Neutrophil (primary cell): ENCODE measurements around the gene CCDC74B.
"Not testable (repeated sequence)": the region's sequence is repeated elsewhere in the genome, so short reads cannot be mapped to it uniquely, and the experiment has no call there.

Source experiments
- H3K27ac ChIP-seq: fragments of 200-600 bp; sonication (generic); 2 replicates; pipeline ENCODE4 v1.5.1; 2016; ENCODE audit warnings: mild to moderate bottlenecking, moderate library complexity
- H3K27me3 ChIP-seq: fragments of 200-600 bp; sonication (generic); 2 replicates; pipeline ENCODE4 v1.6.0; 2016; ENCODE audit warnings: mild to moderate bottlenecking
- H3K36me3 ChIP-seq: fragments of 200-600 bp; sonication (generic); 2 replicates; pipeline ENCODE4 v1.5.1; 2017
- H3K4me1 ChIP-seq, 2 experiments: fragments of 200-600 bp in 1 of 2; sonication (generic) in 1 of 2; 1 replicate in 1 of 2; 2 replicates in 1 of 2; pipeline versions ENCODE4 v1.5.1 to v1.6.1; 2013 to 2016; ENCODE audit warnings: low read depth in 1 of 2, low read length in 1 of 2, mild to moderate bottlenecking in 1 of 2, moderate library complexity in 1 of 2; ENCODE audit not compliant: control insufficient read depth in 1 of 2, insufficient read depth in 1 of 2
- H3K4me3 ChIP-seq, 2 experiments: fragments of 200-600 bp in 1 of 2; sonication (generic) in 1 of 2; 1 replicate in 1 of 2; 2 replicates in 1 of 2; pipeline ENCODE4 v1.5.1; 2013 to 2016; ENCODE audit warnings: low read depth in 1 of 2, low read length in 1 of 2, mild to moderate bottlenecking in 1 of 2, moderate library complexity in 1 of 2
- H3K9me3 ChIP-seq: fragments of 200-600 bp; sonication (generic); 2 replicates; pipeline ENCODE4 v1.5.1; 2016
- CTCF ChIP-seq: fragments of 200-600 bp; sonication (generic); IDR thresholded peaks from 2 replicates; pipeline ENCODE4 v1.5.1; 2016; ENCODE audit warnings: antibody characterized with exemption

The CCDC74B gene

GRCh38 chr2:130186391-130186790 is 41.5 kb upstream of the CCDC74B start:
- no peak overlapping the region for H3K4me3 ChIP-seq
- H3K27me3 ChIP-seq: no peaks in the 10 kb centered on the region
- no peak for TF ChIP-seq CTCF
- peaks cover 13% of the 10 kb centered on the region for H3K36me3 ChIP-seq
- H3K4me1 ChIP-seq: peaks cover 7 to 9% of the 10 kb centered on the region in 2 experiments
- no peak overlapping the region for H3K27ac ChIP-seq
- no peaks in the 10 kb centered on the region for H3K9me3 ChIP-seq

- Histone ChIP-seq H3K27me3 (no peaks in the 10 kb centered on the region), H3K27ac (no peak overlapping the region), H3K4me1 (peaks cover 12 to 13% of the 10 kb centered on the region in 2 experiments), H3K4me3 (no peak overlapping the region), H3K36me3 (peaks cover 8% of the 10 kb centered on the region), H3K9me3 (no peaks in the 10 kb centered on the region)
- TF ChIP-seq CTCF: no peak
These were observed 41.0 kb upstream of the CCDC74B start for GRCh38 chr2:130185896-130186295.

GRCh38 chr2:130185436-130185835 is 40.5 kb upstream of the CCDC74B start:
- Histone ChIP-seq H3K27me3 (no peaks in the 10 kb centered on the region), H3K9me3 (no peaks in the 10 kb centered on the region), H3K27ac (no peak overlapping the region), H3K4me1 (peaks cover 16 to 17% of the 10 kb centered on the region in 2 experiments), H3K36me3 (peaks cover 6% of the 10 kb centered on the region), H3K4me3 (no peak overlapping the region)
- no peak for TF ChIP-seq CTCF

GRCh38 chr2:130183512-130184373 is 38.8 kb upstream of the CCDC74B start:
- H3K27ac ChIP-seq: no peak overlapping the region
- H3K4me1 ChIP-seq: peaks cover 18 to 19% of the 10 kb centered on the region in 2 experiments
- no peak overlapping the region for H3K4me3 ChIP-seq
- H3K36me3 ChIP-seq: peaks cover 3% of the 10 kb centered on the region
- H3K27me3 ChIP-seq: no peaks in the 10 kb centered on the region
- TF ChIP-seq CTCF: no peak
- H3K9me3 ChIP-seq: no peaks in the 10 kb centered on the region

DNA sequence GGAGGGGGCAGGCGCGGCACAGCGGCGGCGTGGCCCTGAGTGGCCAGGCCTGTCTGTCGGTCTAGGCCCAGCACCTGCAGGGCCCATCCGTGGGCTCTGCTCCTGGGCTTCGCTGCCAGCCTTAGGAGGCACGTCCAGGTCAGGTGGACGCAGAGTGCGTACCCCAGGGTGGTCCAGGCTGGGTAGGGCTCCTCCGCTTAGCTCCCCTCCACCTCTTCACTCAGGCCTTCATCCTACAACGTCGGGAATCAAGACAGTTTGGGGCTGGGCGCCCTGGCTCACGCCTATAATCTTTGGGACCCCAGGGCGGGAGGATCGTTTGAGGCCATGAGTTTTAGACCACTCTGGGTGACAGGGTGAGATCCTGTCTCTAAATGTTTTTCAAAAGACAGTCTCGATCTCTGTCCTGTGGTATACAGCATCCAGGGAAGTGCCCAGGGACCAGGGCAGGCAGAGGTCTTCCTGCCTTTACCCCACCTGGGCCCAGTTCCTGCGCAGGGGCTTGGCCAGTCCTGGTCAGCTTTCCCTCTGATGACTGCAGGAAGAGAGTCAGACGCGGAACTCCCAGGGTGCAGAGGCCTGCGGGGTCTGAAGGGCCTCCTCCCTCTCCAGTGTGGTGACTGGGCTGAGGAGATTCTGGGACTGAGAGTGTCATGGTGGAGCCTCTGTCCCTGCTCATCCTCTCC is 38.1 kb upstream of the CCDC74B start:
- H3K9me3 ChIP-seq, H3K27me3 ChIP-seq, H3K27ac ChIP-seq, H3K36me3 ChIP-seq: not testable (repeated sequence)
- Histone ChIP-seq H3K4me1 (peaks cover 18 to 19% of the 10 kb centered on the region in 2 experiments), H3K4me3 (peak overlapping the region; percentile 78 to 87)
